Measurements from ENCODE around the gene FHDC1. TPM values are rescaled to one million over a fixed set of nuclear protein-coding genes. Genes with fewer than 3 reads are reported as not detected.

The FHDC1 gene
- total and polyA plus RNA-seq, 5 donors from 2014 or later = 0.20 TPM; not detected in 4

DNA sequence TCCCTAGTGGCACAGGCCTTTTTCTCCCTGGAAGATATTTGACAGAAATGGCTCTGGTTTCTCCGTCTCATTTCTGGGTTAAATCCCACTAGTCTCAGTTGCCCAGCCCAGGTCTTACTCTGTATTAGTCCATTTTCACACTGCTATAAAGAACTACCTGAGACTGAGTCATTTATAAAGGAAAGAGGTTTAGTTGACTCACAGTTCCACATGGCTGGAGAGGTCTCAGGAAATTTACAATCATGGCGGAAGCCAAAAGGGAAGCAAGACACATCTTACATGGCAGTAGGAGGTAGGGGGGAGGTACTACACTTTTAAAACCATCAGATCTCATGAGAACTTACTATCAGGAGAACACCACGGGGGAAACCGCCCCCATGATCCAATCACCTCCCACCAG is 81.9 kb downstream of the FHDC1 start:
- no peaks in the 10 kb centered on the region for H3K36me3 ChIP-seq (ENCODE audit: control insufficient read depth, insufficient read depth, low read length)
- no peak overlapping the region for H3K4me3 Mint-ChIP-seq
- DNase-seq = no peak

GRCh38 chr4:153018684-153019083 is 82.6 kb downstream of the FHDC1 start:
- DNase-seq = no peak
- Mint-ChIP-seq H3K36me3 (no peaks in the 10 kb centered on the region), H3K9me3 (no peaks in the 10 kb centered on the region), H3K27ac (no peak overlapping the region), H3K4me1 (no peaks in the 10 kb centered on the region), H3K27me3 (peaks cover 2% of the 10 kb centered on the region), H3K4me3 (no peak overlapping the region)
- no peaks in the 10 kb centered on the region for H3K9me3 ChIP-seq (ENCODE audit: control insufficient read depth in 2 of 2, low read length in 2 of 2)
- no peaks in the 10 kb centered on the region for H3K36me3 ChIP-seq (ENCODE audit: control insufficient read depth, insufficient read depth, low read length)
- ATAC-seq (ENCODE audit: low read depth in 2 of 2) = no peak
- no peak overlapping the region for H3K27ac ChIP-seq (ENCODE audit: insufficient read depth, low read length, poor library complexity, severe bottlenecking)
- H3K4me1 ChIP-seq (ENCODE audit: control insufficient read depth, insufficient read depth, low read length, poor library complexity, severe bottlenecking) = no peaks in the 10 kb centered on the region
- no peaks in the 10 kb centered on the region for H3K27me3 ChIP-seq (ENCODE audit: control insufficient read depth, insufficient read depth, low read length)
- H3K4me3 ChIP-seq (ENCODE audit: low read depth, low read length) = no peak overlapping the region

More for the DNA sequence above, 81.9 kb downstream of the FHDC1 start:
- Histone ChIP-seq H3K4me3 (ENCODE audit: low read depth, low read length) (no peak overlapping the region), H3K27me3 (ENCODE audit: control insufficient read depth, insufficient read depth, low read length) (no peaks in the 10 kb centered on the region), H3K4me1 (ENCODE audit: control insufficient read depth, insufficient read depth, low read length, poor library complexity, severe bottlenecking) (no peaks in the 10 kb centered on the region), H3K27ac (ENCODE audit: insufficient read depth, low read length, poor library complexity, severe bottlenecking) (no peak overlapping the region), H3K9me3 (ENCODE audit: control insufficient read depth in 2 of 2, low read length in 2 of 2) (no peaks in the 10 kb centered on the region)
- Mint-ChIP-seq H3K27ac (no peak overlapping the region), H3K9me3 (no peaks in the 10 kb centered on the region), H3K4me1 (no peaks in the 10 kb centered on the region), H3K27me3 (no peaks in the 10 kb centered on the region), H3K36me3 (no peaks in the 10 kb centered on the region)
- no peak for ATAC-seq (ENCODE audit: low read depth in 2 of 2)

- H3K27ac ChIP-seq (ENCODE audit: insufficient read depth, low read length, poor library complexity, severe bottlenecking) = no peak overlapping the region
- no peaks in the 10 kb centered on the region for H3K27me3 ChIP-seq (ENCODE audit: control insufficient read depth, insufficient read depth, low read length)
- Mint-ChIP-seq H3K27me3 (peaks cover 5% of the 10 kb centered on the region), H3K4me3 (no peak overlapping the region), H3K36me3 (no peaks in the 10 kb centered on the region), H3K27ac (no peak overlapping the region), H3K9me3 (peaks cover 0 to 2% (median 0%) of the 10 kb centered on the region in 7 donors), H3K4me1 (no peaks in the 10 kb centered on the region)
- H3K36me3 ChIP-seq (ENCODE audit: control insufficient read depth, insufficient read depth, low read length) = no peaks in the 10 kb centered on the region
- DNase-seq (no peak), ATAC-seq (ENCODE audit: low read depth in 2 of 2) (no peak)
- no peaks in the 10 kb centered on the region for H3K4me1 ChIP-seq (ENCODE audit: control insufficient read depth, insufficient read depth, low read length, poor library complexity, severe bottlenecking)
- no peak overlapping the region for H3K4me3 ChIP-seq (ENCODE audit: low read depth, low read length)
- H3K9me3 ChIP-seq (ENCODE audit: control insufficient read depth in 2 of 2, low read length in 2 of 2) = no peaks in the 10 kb centered on the region
Measured at GRCh38 chr4:153019906-153020305, 83.8 kb downstream of the FHDC1 start.

DNA sequence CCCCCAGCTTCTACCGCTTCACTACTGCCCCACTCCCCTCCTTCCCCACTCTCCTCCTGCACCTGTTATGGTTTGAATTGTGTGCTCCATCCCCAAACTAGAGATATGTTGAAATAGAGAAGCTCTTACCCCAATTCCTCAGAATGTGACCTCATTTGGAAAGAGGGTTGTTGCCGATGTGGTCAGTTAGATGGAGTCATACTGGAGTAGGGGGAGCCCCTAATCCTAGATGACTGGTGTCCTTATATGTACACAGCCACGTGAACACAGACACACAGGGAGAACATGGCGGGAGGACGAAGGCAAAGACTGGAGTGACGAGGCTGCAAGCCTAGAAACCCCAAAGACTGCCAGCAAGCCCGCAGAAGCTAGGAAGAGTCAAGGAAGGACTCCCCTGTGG is 84.3 kb downstream of the FHDC1 start:
- no peaks in the 10 kb centered on the region for H3K36me3 ChIP-seq (ENCODE audit: control insufficient read depth, insufficient read depth, low read length)
- DNase-seq (no peak), ATAC-seq (ENCODE audit: low read depth in 2 of 2) (no peak)
- Mint-ChIP-seq H3K4me3 (no peak overlapping the region), H3K36me3 (no peaks in the 10 kb centered on the region), H3K27me3 (peaks cover 5% of the 10 kb centered on the region), H3K27ac (no peak overlapping the region), H3K4me1 (no peaks in the 10 kb centered on the region), H3K9me3 (peaks cover 0 to 2% (median 0%) of the 10 kb centered on the region in 7 donors)
- H3K4me1 ChIP-seq (ENCODE audit: control insufficient read depth, insufficient read depth, low read length, poor library complexity, severe bottlenecking) = no peaks in the 10 kb centered on the region
- no peaks in the 10 kb centered on the region for H3K9me3 ChIP-seq (ENCODE audit: control insufficient read depth in 2 of 2, low read length in 2 of 2)
- no peak overlapping the region for H3K4me3 ChIP-seq (ENCODE audit: low read depth, low read length)
- H3K27me3 ChIP-seq (ENCODE audit: control insufficient read depth, insufficient read depth, low read length) = no peaks in the 10 kb centered on the region
- no peak overlapping the region for H3K27ac ChIP-seq (ENCODE audit: insufficient read depth, low read length, poor library complexity, severe bottlenecking)

- no peak overlapping the region for H3K4me3 Mint-ChIP-seq
- Histone ChIP-seq H3K4me1 (ENCODE audit: control insufficient read depth, insufficient read depth, low read length, poor library complexity, severe bottlenecking) (no peaks in the 10 kb centered on the region), H3K27me3 (ENCODE audit: control insufficient read depth, insufficient read depth, low read length) (no peaks in the 10 kb centered on the region), H3K36me3 (ENCODE audit: control insufficient read depth, insufficient read depth, low read length) (no peaks in the 10 kb centered on the region), H3K27ac (ENCODE audit: insufficient read depth, low read length, poor library complexity, severe bottlenecking) (no peak overlapping the region), H3K9me3 (ENCODE audit: control insufficient read depth in 2 of 2, low read length in 2 of 2) (no peaks in the 10 kb centered on the region), H3K4me3 (ENCODE audit: low read depth, low read length) (no peak overlapping the region)
- no peak overlapping the region for H3K27ac Mint-ChIP-seq
- no peak for ATAC-seq (ENCODE audit: low read depth in 2 of 2)
- H3K9me3 Mint-ChIP-seq = peaks cover 0 to 2% (median 0%) of the 10 kb centered on the region in 7 donors
- DNase-seq = no peak
- H3K27me3 Mint-ChIP-seq = peaks cover 5% of the 10 kb centered on the region
- no peaks in the 10 kb centered on the region for H3K36me3 Mint-ChIP-seq
- no peaks in the 10 kb centered on the region for H3K4me1 Mint-ChIP-seq
Measured at GRCh38 chr4:153021276-153021675, 85.2 kb downstream of the FHDC1 start.

- Mint-ChIP-seq H3K4me1 (no peaks in the 10 kb centered on the region), H3K4me3 (no peak overlapping the region), H3K27me3 (peaks cover 5% of the 10 kb centered on the region), H3K27ac (no peak overlapping the region), H3K36me3 (no peaks in the 10 kb centered on the region), H3K9me3 (peaks cover 0 to 2% (median 0%) of the 10 kb centered on the region in 7 donors)
- H3K4me1 ChIP-seq (ENCODE audit: control insufficient read depth, insufficient read depth, low read length, poor library complexity, severe bottlenecking) = no peaks in the 10 kb centered on the region
- no peak overlapping the region for H3K4me3 ChIP-seq (ENCODE audit: low read depth, low read length)
- DNase-seq = no peak
- H3K27ac ChIP-seq (ENCODE audit: insufficient read depth, low read length, poor library complexity, severe bottlenecking) = no peak overlapping the region
- ATAC-seq (ENCODE audit: low read depth in 2 of 2) = no peak
- no peaks in the 10 kb centered on the region for H3K27me3 ChIP-seq (ENCODE audit: control insufficient read depth, insufficient read depth, low read length)
- H3K36me3 ChIP-seq (ENCODE audit: control insufficient read depth, insufficient read depth, low read length) = no peaks in the 10 kb centered on the region
- H3K9me3 ChIP-seq (ENCODE audit: control insufficient read depth in 2 of 2, low read length in 2 of 2) = no peaks in the 10 kb centered on the region
Measured at GRCh38 chr4:153022241-153022715, 86.2 kb downstream of the FHDC1 start.

GRCh38 chr4:153023139-153023538 is 87.0 kb downstream of the FHDC1 start:
- Histone ChIP-seq H3K4me3 (ENCODE audit: low read depth, low read length) (no peak overlapping the region), H3K27ac (ENCODE audit: insufficient read depth, low read length, poor library complexity, severe bottlenecking) (no peak overlapping the region), H3K27me3 (ENCODE audit: control insufficient read depth, insufficient read depth, low read length) (no peaks in the 10 kb centered on the region), H3K36me3 (ENCODE audit: control insufficient read depth, insufficient read depth, low read length) (no peaks in the 10 kb centered on the region), H3K9me3 (ENCODE audit: control insufficient read depth in 2 of 2, low read length in 2 of 2) (peaks cover 1 to 6% of the 10 kb centered on the region in 2 experiments), H3K4me1 (ENCODE audit: control insufficient read depth, insufficient read depth, low read length, poor library complexity, severe bottlenecking) (no peaks in the 10 kb centered on the region)
- Mint-ChIP-seq H3K4me3 (no peak overlapping the region), H3K27ac (no peak overlapping the region), H3K36me3 (no peaks in the 10 kb centered on the region), H3K27me3 (peaks cover 5% of the 10 kb centered on the region), H3K9me3 (peaks cover 0 to 2% (median 0%) of the 10 kb centered on the region in 7 donors), H3K4me1 (no peaks in the 10 kb centered on the region)
- no peak for DNase-seq
- ATAC-seq (ENCODE audit: low read depth in 2 of 2) = no peak

GRCh38 chr4:153023692-153024394 is 87.7 kb downstream of the FHDC1 start:
- H3K4me3 Mint-ChIP-seq = no peak overlapping the region

More at GRCh38 chr4:153023692-153024394, 87.7 kb downstream of the FHDC1 start:
- Histone ChIP-seq H3K9me3 (ENCODE audit: control insufficient read depth in 2 of 2, low read length in 2 of 2) (peaks cover 7 to 13% of the 10 kb centered on the region in 2 experiments), H3K27me3 (ENCODE audit: control insufficient read depth, insufficient read depth, low read length) (no peaks in the 10 kb centered on the region), H3K36me3 (ENCODE audit: control insufficient read depth, insufficient read depth, low read length) (no peaks in the 10 kb centered on the region), H3K4me3 (ENCODE audit: low read depth, low read length) (no peak overlapping the region), H3K4me1 (ENCODE audit: control insufficient read depth, insufficient read depth, low read length, poor library complexity, severe bottlenecking) (no peaks in the 10 kb centered on the region), H3K27ac (ENCODE audit: insufficient read depth, low read length, poor library complexity, severe bottlenecking) (no peak overlapping the region)
- Mint-ChIP-seq H3K4me1 (no peaks in the 10 kb centered on the region), H3K9me3 (peaks cover 0 to 5% (median 2%) of the 10 kb centered on the region in 7 donors), H3K36me3 (peaks cover 2% of the 10 kb centered on the region), H3K27me3 (peaks cover 5% of the 10 kb centered on the region), H3K27ac (no peak overlapping the region)
- ATAC-seq (ENCODE audit: low read depth in 2 of 2) (no peak), DNase-seq (no peak)

All from CD4-positive, CD25-positive, alpha-beta regulatory T cell (primary cell).